Coronary artery (tissue), 2 donors: ENCODE results near the gene RASGRF2.

Source experiments
- DNase-seq: peaks from one replicate; pipeline ENCODE4 v3.0.0-alpha.2; 2017; ENCODE audit warnings: low spot score
- H3K27ac ChIP-seq, 2 donors: fragments of 200-600 bp; sonication (generic); one replicate each; pipeline ENCODE4 v1.5.1; 2016 to 2019
- H3K4me3 ChIP-seq: fragments of 200-600 bp; sonication (generic); 2 replicates; pipeline ENCODE4 v1.5.1; 2016; ENCODE audit warnings: mild to moderate bottlenecking, moderate library complexity
- CTCF ChIP-seq: fragments of 200-600 bp; sonication (generic); IDR thresholded peaks from one replicate; pipeline ENCODE4 v1.5.1; 2019; ENCODE audit warnings: antibody characterized with exemption

Gene RASGRF2

GRCh38 chr5:81242906-81243436 lies 282.8 kb downstream of the RASGRF2 start:
- Histone ChIP-seq H3K4me3 (no peak overlapping the region), H3K27ac (peak overlapping the region in 1 of 2 donors; percentile 43)
- no peak for TF ChIP-seq CTCF
- DNase-seq = no peak

GRCh38 chr5:81244451-81244850 lies 284.3 kb downstream of the RASGRF2 start:
- no peak overlapping the region for H3K4me3 ChIP-seq
- DNase-seq = no peak
- no peak overlapping the region for H3K27ac ChIP-seq
- no peak for TF ChIP-seq CTCF

DNA sequence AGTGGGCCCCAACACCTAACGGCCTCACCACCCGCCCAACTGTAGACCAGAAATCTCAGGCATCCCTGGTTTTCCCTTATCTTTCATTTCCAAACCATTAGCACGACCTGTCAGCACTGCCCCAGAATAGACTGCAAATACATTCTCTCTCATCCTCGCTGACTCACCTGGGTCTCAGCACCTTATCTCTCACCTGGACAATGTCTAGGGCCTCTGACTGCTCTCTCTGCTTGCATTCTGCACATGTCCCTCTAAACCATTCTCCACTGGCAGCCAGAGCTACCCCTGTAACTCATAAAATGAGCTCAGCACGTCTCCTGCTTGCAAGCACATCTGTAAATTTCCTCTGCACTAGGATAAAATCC lies 285.7 kb downstream of the RASGRF2 start:
- no peak for DNase-seq
- no peak overlapping the region for H3K4me3 ChIP-seq
- H3K27ac ChIP-seq = no peak overlapping the region
- no peak for TF ChIP-seq CTCF

DNA sequence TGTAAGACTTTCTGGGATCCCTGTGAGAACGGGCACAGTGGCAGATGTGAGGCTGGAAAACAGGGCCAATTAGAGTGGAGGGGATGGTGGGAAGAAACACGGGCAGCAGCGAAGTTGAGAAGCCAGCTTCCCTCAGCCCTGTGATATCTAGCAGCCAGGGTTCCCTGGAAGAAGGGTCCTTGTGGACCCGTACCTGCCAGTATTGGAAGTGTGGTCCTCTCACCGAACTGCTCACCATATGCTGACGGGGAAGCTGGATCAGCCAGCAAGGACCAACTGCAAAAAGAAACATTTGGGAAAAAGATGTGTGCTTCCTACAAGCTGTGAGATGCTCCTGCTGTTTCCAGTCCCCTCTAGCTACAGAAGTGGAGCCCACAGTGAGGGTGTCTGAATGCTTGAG lies 286.5 kb downstream of the RASGRF2 start:
- H3K4me3 ChIP-seq = no peak overlapping the region
- no peak overlapping the region for H3K27ac ChIP-seq
- DNase-seq = no peak
- no peak for TF ChIP-seq CTCF

DNA sequence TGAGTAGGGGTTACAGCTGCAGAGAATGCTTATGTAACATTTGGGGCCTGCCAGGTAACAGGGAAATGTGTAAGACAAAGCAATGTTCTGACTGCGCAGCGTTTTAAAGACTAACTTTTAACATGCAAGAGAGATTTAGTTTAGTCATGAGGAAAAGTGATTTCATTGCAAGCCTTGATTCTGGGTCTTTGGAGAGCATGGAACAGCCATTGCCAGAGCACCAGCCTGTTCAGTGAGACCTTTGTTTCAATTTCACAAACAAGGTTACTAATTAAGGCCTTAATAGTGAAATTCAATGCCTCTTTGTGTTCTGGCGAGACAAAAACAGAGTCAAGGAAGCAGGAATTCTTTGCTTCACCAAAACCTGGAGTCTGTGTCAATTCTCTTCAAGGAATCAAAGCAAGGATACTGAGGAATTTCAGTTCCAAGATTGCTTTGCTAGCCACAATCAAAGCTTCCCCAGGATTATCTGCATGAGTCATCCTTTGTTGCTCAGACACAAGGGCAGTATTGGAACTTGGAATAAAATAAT lies 287.3 kb downstream of the RASGRF2 start:
- no peak for TF ChIP-seq CTCF
- no peak for DNase-seq
- Histone ChIP-seq H3K27ac (no peak overlapping the region), H3K4me3 (no peak overlapping the region)

DNA sequence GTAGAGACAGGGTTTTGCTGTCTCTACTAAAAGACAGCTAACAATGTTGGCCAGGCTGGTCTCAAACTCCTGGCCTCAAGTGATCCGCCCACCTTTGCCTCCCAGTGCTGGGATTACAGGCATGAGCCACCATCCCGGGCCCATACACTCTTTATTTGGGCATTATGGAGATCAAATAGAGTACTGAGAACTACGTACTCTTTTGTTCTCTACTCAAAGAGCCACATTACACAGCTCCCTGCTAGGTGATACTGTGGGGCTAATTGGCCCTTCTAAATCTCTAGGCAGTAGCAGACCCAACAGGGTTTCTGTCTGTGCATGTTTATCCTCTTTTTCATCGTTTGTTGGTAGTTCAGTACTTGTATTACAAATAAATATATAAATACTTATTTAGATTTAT lies 289.1 kb downstream of the RASGRF2 start:
- Histone ChIP-seq H3K4me3 (no peak overlapping the region), H3K27ac (no peak overlapping the region)
- DNase-seq = no peak
- no peak for TF ChIP-seq CTCF

- DNase-seq = no peak
- no peak for TF ChIP-seq CTCF
- Histone ChIP-seq H3K4me3 (no peak overlapping the region), H3K27ac (no peak overlapping the region)
These were observed 289.8 kb downstream of the RASGRF2 start for GRCh38 chr5:81250004-81250403.
